H1 (cell line): Measurements from ENCODE around the gene GPR137. TPM values are rescaled to one million over a fixed set of nuclear protein-coding genes. Genes with fewer than 3 reads are reported as not detected.

Experiments used
- CTCF ChIA-PET: fragments of 300-600 bp; sonication (Branson Sonifier 250); formaldehyde crosslinking; loops from one replicate; lab custom pipeline; 2021; ENCODE audit not compliant: partially characterized antibody; lab: Charles Lee
- POLR2A ChIA-PET: fragments of 300-600 bp; sonication (Branson Sonifier 250); formaldehyde crosslinking; loops from one replicate; lab custom pipeline; 2021; ENCODE audit warnings: inconsistent platforms; ENCODE audit not compliant: partially characterized antibody; lab: Charles Lee
- DNase-seq, 2 experiments: peaks; one replicate each; pipeline versions ENCODE4 v3.0.0 to v3.0.0-alpha.2; 2010 to 2022; ENCODE audit warnings: low spot score in 2 of 2, low read depth in 1 of 2, mixed read lengths in 1 of 2
- FAIRE-seq: peaks from 2 replicates; lab custom pipeline; 2011; peaks lifted over from hg19 to GRCh38; lab: Jason Lieb, UNC
- H2AFZ ChIP-seq: 2 replicates; pipeline ENCODE4 v1.8.1; 2012; ENCODE audit warnings: low read length, inconsistent platforms
- H2AK5ac ChIP-seq: 2 replicates; pipeline ENCODE4 v1.6.1; 2013; ENCODE audit warnings: low read depth, low read length
- H2BK120ac ChIP-seq: replicated peaks from 2 replicates; pipeline ENCODE3; 2013; ENCODE audit warnings: low read depth, low read length, inconsistent platforms
- H2BK12ac ChIP-seq: 2 replicates; pipeline ENCODE4 v1.6.1; 2013; ENCODE audit warnings: low read depth, low read length
- H2BK15ac ChIP-seq: 2 replicates; pipeline ENCODE4 v1.6.1; 2013; ENCODE audit warnings: low read length
- H2BK20ac ChIP-seq: 2 replicates; pipeline ENCODE4 v1.6.1; 2013; ENCODE audit warnings: low read length
- H2BK5ac ChIP-seq: 2 replicates; pipeline ENCODE4 v1.6.1; 2013; ENCODE audit warnings: low read depth, low read length
- H3K14ac ChIP-seq: 2 replicates; pipeline ENCODE4 v1.6.1; 2013; ENCODE audit warnings: inconsistent platforms; ENCODE audit not compliant: insufficient read length
- H3K18ac ChIP-seq: 2 replicates; pipeline ENCODE4 v1.6.1; 2013; ENCODE audit warnings: low read length; ENCODE audit errors: extremely low read depth
- H3K23ac ChIP-seq: 2 replicates; pipeline ENCODE4 v1.6.1; 2013; ENCODE audit warnings: inconsistent platforms; ENCODE audit not compliant: insufficient read length
- H3K23me2 ChIP-seq: 2 replicates; pipeline ENCODE4 v1.6.1; 2013; ENCODE audit warnings: low read depth, low read length
- H3K27ac ChIP-seq: 2 replicates; pipeline ENCODE4 v1.6.1; 2011; ENCODE audit warnings: low read depth, low read length, inconsistent platforms
- H3K27me3 ChIP-seq, 4 experiments: replicated peaks in 1 of 4; 1 replicate in 1 of 4; 2 replicates in 3 of 4; pipeline versions ENCODE4 v1.6.1 to v1.8.1; 2011 to 2013; ENCODE audit warnings: low read length in 3 of 4, mild to moderate bottlenecking in 3 of 4, inconsistent platforms in 2 of 4, mixed read lengths in 2 of 4, moderate library complexity in 1 of 4; ENCODE audit not compliant: control insufficient read depth in 3 of 4, insufficient read depth in 3 of 4; ENCODE audit errors: extremely low read depth in 1 of 4
- H3K36me3 ChIP-seq, 4 experiments: 2 replicates each; pipeline versions ENCODE4 v1.6.1 to v1.8.1; 2011 to 2013; ENCODE audit warnings: mild to moderate bottlenecking in 4 of 4, low read length in 3 of 4, moderate library complexity in 2 of 4, control low read depth in 1 of 4, inconsistent platforms in 1 of 4; ENCODE audit not compliant: insufficient read depth in 4 of 4, control insufficient read depth in 2 of 4
- H3K4ac ChIP-seq: replicated peaks from 2 replicates; pipeline ENCODE3; 2013; ENCODE audit warnings: low read length, low read depth, mixed read lengths, inconsistent platforms; ENCODE audit not compliant: insufficient read length
- H3K4me1 ChIP-seq, 4 experiments: replicated peaks in 1 of 4; 1 replicate in 1 of 4; 2 replicates in 3 of 4; pipeline versions ENCODE4 v1.6.1 to v1.8.1; 2011 to 2013; ENCODE audit warnings: low read length in 3 of 4, inconsistent platforms in 2 of 4, mixed read lengths in 1 of 4; ENCODE audit not compliant: insufficient read depth in 4 of 4, control insufficient read depth in 3 of 4
- H3K4me2 ChIP-seq, 2 experiments: 2 replicates each; pipeline versions ENCODE4 v1.6.1 to v1.8.1; 2011 to 2013; ENCODE audit warnings: low read depth in 2 of 2, low read length in 2 of 2, control low read depth in 1 of 2, inconsistent platforms in 1 of 2, mild to moderate bottlenecking in 1 of 2; ENCODE audit not compliant: insufficient read depth in 1 of 2
- H3K4me3 ChIP-seq, 4 experiments: fragments of 200-600, 300-600 bp in 1 of 4; sonication (generic), shearing (Covaris generic), sonication (Bioruptor Twin) in 1 of 4; 2 replicates each; pipeline versions ENCODE4 v1.5.1 to v1.8.1; 2011 to 2016; ENCODE audit warnings: low read length in 4 of 4, low read depth in 3 of 4, control low read depth in 2 of 4, inconsistent platforms in 2 of 4, mild to moderate bottlenecking in 2 of 4, mixed read lengths in 1 of 4, moderate library complexity in 1 of 4; ENCODE audit not compliant: insufficient read depth in 2 of 4; ENCODE audit errors: extremely low read depth in 1 of 4
- H3K56ac ChIP-seq: replicated peaks from 2 replicates; pipeline ENCODE3; 2013; ENCODE audit warnings: low read depth, mild to moderate bottlenecking, mixed read lengths, low read length, inconsistent platforms; ENCODE audit not compliant: insufficient read length
- H3K79me1 ChIP-seq: 2 replicates; pipeline ENCODE4 v1.6.1; 2013; ENCODE audit warnings: low read depth, low read length, control low read depth
- H3K79me2 ChIP-seq, 2 experiments: 2 replicates each; pipeline versions ENCODE4 v1.6.1 to v1.8.1; 2012 to 2013; ENCODE audit warnings: low read length in 2 of 2, mild to moderate bottlenecking in 2 of 2, inconsistent platforms in 1 of 2; ENCODE audit not compliant: insufficient read depth in 2 of 2, control insufficient read depth in 1 of 2
- H3K9ac ChIP-seq, 4 experiments: replicated peaks in 1 of 4; 1 replicate in 1 of 4; 2 replicates in 3 of 4; pipeline versions ENCODE4 v1.6.1 to v1.8.1; 2011 to 2013; ENCODE audit warnings: low read depth in 3 of 4, low read length in 3 of 4, control low read depth in 2 of 4, mild to moderate bottlenecking in 2 of 4, moderate library complexity in 2 of 4, inconsistent platforms in 1 of 4; ENCODE audit errors: extremely low read depth in 1 of 4
- H3K9me3 ChIP-seq, 2 experiments: 2 replicates each; pipeline versions ENCODE4 v1.6.1 to v1.8.1; 2012 to 2013; ENCODE audit warnings: mild to moderate bottlenecking in 2 of 2, moderate library complexity in 2 of 2, control low read depth in 1 of 2, inconsistent platforms in 1 of 2, low read depth in 1 of 2, low read length in 1 of 2, mixed read lengths in 1 of 2; ENCODE audit not compliant: insufficient read depth in 2 of 2
- H4K20me1 ChIP-seq, 2 experiments: replicated peaks in 1 of 2; 2 replicates each; pipeline versions ENCODE3 to v1.8.1; 2011 to 2013; ENCODE audit warnings: inconsistent platforms in 2 of 2, low read length in 2 of 2, mild to moderate bottlenecking in 1 of 2; ENCODE audit not compliant: insufficient read depth in 2 of 2, control insufficient read depth in 1 of 2
- H4K5ac ChIP-seq: 2 replicates; pipeline ENCODE4 v1.6.1; 2013; ENCODE audit warnings: low read length, low read depth, mixed read lengths, inconsistent platforms; ENCODE audit not compliant: insufficient read length
- H4K8ac ChIP-seq: 2 replicates; pipeline ENCODE4 v1.8.0; 2013; ENCODE audit warnings: mild to moderate bottlenecking, moderate library complexity, low read length, inconsistent platforms; ENCODE audit not compliant: insufficient read depth; ENCODE audit errors: extremely low read depth
- H4K91ac ChIP-seq: replicated peaks from 2 replicates; pipeline ENCODE3; 2013; ENCODE audit warnings: low read length, mixed read lengths, inconsistent platforms; ENCODE audit not compliant: insufficient read length
- BACH1 ChIP-seq: IDR thresholded peaks from 2 replicates; pipeline ENCODE4 v1.6.1; 2012; ENCODE audit warnings: low read length, improper control_type of control experiment
- CEBPB ChIP-seq: IDR thresholded peaks from 2 replicates; pipeline ENCODE4 v1.6.1; 2012; ENCODE audit warnings: low read depth, low read length
- CTBP2 ChIP-seq: IDR thresholded peaks from 2 replicates; pipeline ENCODE4 v1.7.0; 2011; ENCODE audit warnings: borderline replicate concordance, mild to moderate bottlenecking, moderate library complexity, mixed read lengths, low read length; ENCODE audit not compliant: insufficient read depth, insufficient read length
- EZH2 ChIP-seq: fragments of 200-600 bp; sonication (generic); IDR thresholded peaks from 2 replicates; pipeline ENCODE4 v1.7.1; 2012; ENCODE audit warnings: low read depth, mild to moderate bottlenecking, moderate library complexity, low read length, inconsistent platforms; ENCODE audit not compliant: severe bottlenecking
- FOSL1 ChIP-seq: IDR thresholded peaks from 2 replicates; pipeline ENCODE4 v1.6.1; 2011; ENCODE audit warnings: mild to moderate bottlenecking, low read depth, low read length, moderate library complexity; ENCODE audit not compliant: insufficient read depth
- JUN ChIP-seq: IDR thresholded peaks from 2 replicates; pipeline ENCODE4 v1.6.1; 2011; ENCODE audit warnings: low read depth, mild to moderate bottlenecking, improper control_type of control experiment, low read length
- POLR2AphosphoS5 ChIP-seq: IDR thresholded peaks from 2 replicates; pipeline ENCODE4 v1.6.1; 2011; ENCODE audit warnings: low read depth, low read length
- RAD21 ChIP-seq, 2 experiments: IDR thresholded peaks in 1 of 2; conservative IDR thresholded peaks in 1 of 2; 2 replicates each; pipeline ENCODE4 v1.6.1; 2011; ENCODE audit warnings: low read depth in 2 of 2, low read length in 2 of 2, improper control_type of control experiment in 1 of 2, inconsistent platforms in 1 of 2, mild to moderate bottlenecking in 1 of 2, moderate library complexity in 1 of 2
- RFX5 ChIP-seq: IDR thresholded peaks from 2 replicates; pipeline ENCODE4 v1.6.1; 2011; ENCODE audit warnings: low read depth, low read length, improper control_type of control experiment, borderline replicate concordance
- RXRA ChIP-seq: IDR thresholded peaks from 2 replicates; pipeline ENCODE4 v1.6.1; 2011; ENCODE audit warnings: low read depth, mild to moderate bottlenecking, low read length, moderate library complexity; ENCODE audit not compliant: insufficient read depth
- SIN3A ChIP-seq, 2 experiments: IDR thresholded peaks in 1 of 2; conservative IDR thresholded peaks in 1 of 2; 2 replicates each; pipeline ENCODE4 v1.6.1; 2011 to 2012; ENCODE audit warnings: low read length in 2 of 2, improper control_type of control experiment in 1 of 2, low read depth in 1 of 2, mild to moderate bottlenecking in 1 of 2
- SUZ12 ChIP-seq: fragments of 200-600 bp; sonication (generic); IDR thresholded peaks from 2 replicates; pipeline ENCODE4 v1.6.1; 2012; ENCODE audit warnings: mild to moderate bottlenecking, inconsistent platforms, low read length, moderate library complexity, mixed read lengths
- TCF12 ChIP-seq: IDR thresholded peaks from 2 replicates; pipeline ENCODE4 v1.6.1; 2011; ENCODE audit warnings: low read depth, mild to moderate bottlenecking, low read length
- WGBS, 2 experiments: shearing (Covaris generic) in 1 of 2; methylation state at CpG; one replicate each; pipeline versions ENCODE4 v1.1.6 to v1.1.7; 2013 to 2015; ENCODE audit warnings: low lambda C conversion rate in 2 of 2, mixed read lengths in 2 of 2, inconsistent platforms in 1 of 2, low coverage in 1 of 2, missing lambda C conversion rate in 1 of 2; ENCODE audit not compliant: insufficient replicate concordance in 2 of 2, insufficient coverage in 1 of 2, insufficient read length in 1 of 2; ENCODE audit errors: extremely low coverage in 1 of 2, missing lambda C conversion rate in 1 of 2; 5-methylcytosine and 5-hydroxymethylcytosine counted together
- polyA plus RNA-seq, 7 experiments: library from polyadenylated mRNA; depleted of rRNA in 3 of 7; stranded (reverse) in 5 of 7; unstranded in 2 of 7; fragments of >200 nt in 5 of 7; fragments of 200-250 nt in 2 of 7; gene quantifications; 1 replicate in 5 of 7; 2 replicates in 1 of 7; 4 replicates in 1 of 7; pipeline versions ENCODE4 v1.2.1 to v1.2.3, GENCODE V29; 2011 to 2013; ENCODE audit warnings: missing spikeins in 2 of 7, mixed read lengths in 2 of 7
- total RNA-seq: library from RNA; stranded (reverse); fragmentation: NEBNext Ultra II Directional; extraction: Animal tissue kit (Norgen Biotek cat#: 25700); gene quantifications from 2 replicates; pipeline ENCODE4 v1.2.1, GENCODE V29; 2021

The GPR137 gene
- total and polyA plus RNA-seq, 2 of the 8 experiments (the other 6 are each of a cell fraction or from before 2014, with no cell fraction given): 36.2 to 37.8 TPM

DNA sequence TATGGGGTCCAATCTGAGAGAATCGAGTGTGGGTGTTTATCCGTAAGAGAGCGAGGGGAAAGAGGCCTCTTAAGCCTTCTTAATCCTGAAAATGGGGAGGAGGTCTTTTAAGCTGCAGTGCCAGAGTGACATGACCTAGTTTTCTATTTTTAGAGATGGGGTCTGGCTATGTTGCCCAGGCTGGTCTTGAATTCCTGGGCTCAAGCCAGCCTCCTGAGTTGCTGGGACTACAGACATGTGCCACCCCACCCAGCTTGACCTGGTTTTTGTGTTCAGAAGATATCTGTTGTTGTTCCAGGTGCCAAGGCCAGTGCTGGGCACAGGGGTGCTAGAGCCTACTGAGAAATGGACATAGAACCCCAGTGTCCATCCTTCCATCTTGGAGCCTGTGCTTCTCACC, 2.6 kb upstream of the GPR137 start:
- Histone ChIP-seq H3K23me2 (peaks cover 10% of the 10 kb centered on the region; the same call in 1 of the 2 replicates), H3K14ac (no peak overlapping the region), H3K27ac (no peak overlapping the region), H3K4me3 (no peak overlapping the region), H3K4me1 (peaks cover 0 to 8% (median 4%) of the 10 kb centered on the region in 4 experiments; a peak in 4 of 7 replicates), H4K91ac (peak overlapping the region; percentile 60), H2BK20ac (no peak overlapping the region), H3K9me3 (no peaks in the 10 kb centered on the region), H2BK15ac (no peak overlapping the region), H4K8ac (no peak overlapping the region), H4K20me1 (peaks cover 0 to 3% of the 10 kb centered on the region in 2 experiments), H3K56ac (no peak overlapping the region), H3K4me2 (no peak overlapping the region; a peak in 1 of 4 replicates), H3K79me1 (no peaks in the 10 kb centered on the region; the same call in 1 of the 2 replicates), H3K36me3 (no peaks in the 10 kb centered on the region; a peak in 1 of 8 replicates), H2BK120ac (no peak overlapping the region), H2BK12ac (no peak overlapping the region), H3K4ac (no peak overlapping the region), H2BK5ac (0 out of 2 replicates have a peak overlapping the region, but pooled peaks have one; percentile 60), H3K23ac (no peak overlapping the region), H4K5ac (no peak overlapping the region), H3K27me3 (peaks cover 0 to 7% (median 0%) of the 10 kb centered on the region in 4 experiments; a peak in 3 of 7 replicates), H2AK5ac (no peak overlapping the region), H3K9ac (no peak overlapping the region), H3K18ac (no peak overlapping the region), H3K79me2 (no peaks in the 10 kb centered on the region), H2AFZ (no peak overlapping the region)
- no peak for FAIRE-seq
- 93% methylated on average over 3 of the region's 3 CpGs; no CpG with 5 or more reads in 1 of the 2 experiments for WGBS, 2 experiments
- ChIA-PET POLR2A (interaction anchor here (1.5 to 9.5 kb wide), 4 partner anchors 9 to 38 kb away, joined by 3 to 79 read pairs (median 28); partner anchors contain the start of genes ESRRA and PPP1R14B), CTCF (interaction anchor here (0.6 to 11.4 kb wide), 8 partner anchors 13 to 69 kb away, joined by 3 to 134 read pairs (median 5); partner anchors contain the start of genes CATSPERZ, ESRRA, PRDX5 and TRMT112)
- no peak for DNase-seq
- TF ChIP-seq BACH1 (no peak), CEBPB (no peak), TCF12 (no peak), RXRA (no peak), FOSL1 (no peak), EZH2 (no peak), JUN (no peak), POLR2AphosphoS5 (no peak), RFX5 (no peak), SIN3A (conservative IDR thresholded peaks at IDR 0.05 in 1 of 2, IDR thresholded peaks at IDR 0.05 in 1 of 2; ENCODE audit: low read depth in 1 of 2, low read length in 2 of 2) (no peak), RAD21 (IDR thresholded peaks at IDR 0.05 in 1 of 2, conservative IDR thresholded peaks at IDR 0.05 in 1 of 2; ENCODE audit: low read depth in 2 of 2, low read length in 2 of 2) (no peak), SUZ12 (no peak), CTBP2 (no peak)
